Small intestine (tissue), 7 donors: ENCODE results near the gene ARHGAP15. TPM values are rescaled to one million over a fixed set of nuclear protein-coding genes. Genes with fewer than 3 reads are reported as not detected.

Source experiments
- DNase-seq, 2 donors: peaks; one replicate each; pipeline versions ENCODE4 v3.0.0 to v3.0.0-alpha.2; 2013
- FAIRE-seq: peaks from 2 replicates; lab custom pipeline; 2012; peaks lifted over from hg19 to GRCh38; lab: Jason Lieb, UNC
- H3K27ac ChIP-seq, 3 donors: one replicate each; pipeline ENCODE4 v1.5.1; 2013; ENCODE audit warnings: low read length in 2 of 3, mild to moderate bottlenecking in 2 of 3, control low read depth in 1 of 3, inconsistent platforms in 1 of 3, low read depth in 1 of 3, moderate library complexity in 1 of 3
- H3K27me3 ChIP-seq, 3 donors: one replicate each; pipeline ENCODE4 v1.6.1; 2013; ENCODE audit warnings: low read length in 3 of 3, inconsistent platforms in 1 of 3; ENCODE audit not compliant: control insufficient read depth in 3 of 3, insufficient read depth in 3 of 3
- H3K36me3 ChIP-seq, 3 donors: one replicate each; pipeline ENCODE4 v1.6.1; 2013; ENCODE audit warnings: low read length in 3 of 3, inconsistent platforms in 1 of 3, low read depth in 1 of 3, mild to moderate bottlenecking in 1 of 3, moderate library complexity in 1 of 3; ENCODE audit not compliant: control insufficient read depth in 3 of 3, insufficient read depth in 2 of 3
- H3K4me1 ChIP-seq, 3 donors: one replicate each; pipeline ENCODE4 v1.6.1; 2013; ENCODE audit warnings: low read length in 2 of 3, inconsistent platforms in 1 of 3, low read depth in 1 of 3, mild to moderate bottlenecking in 1 of 3, moderate library complexity in 1 of 3; ENCODE audit not compliant: control insufficient read depth in 3 of 3, insufficient read depth in 2 of 3
- H3K4me3 ChIP-seq, 3 donors: one replicate each; pipeline ENCODE4 v1.5.1; 2013; ENCODE audit warnings: low read length in 3 of 3, control low read depth in 1 of 3, inconsistent platforms in 1 of 3, low read depth in 1 of 3, mild to moderate bottlenecking in 1 of 3, moderate library complexity in 1 of 3
- H3K9me3 ChIP-seq, 2 donors: one replicate each; pipeline ENCODE4 v1.6.1; 2013; ENCODE audit warnings: low read depth in 1 of 2, low read length in 1 of 2; ENCODE audit not compliant: control insufficient read depth in 2 of 2, insufficient read depth in 1 of 2
- WGBS, 3 donors: extraction: QIAGEN DNeasy Blood & Tissue Kit; methylation state at CpG; one replicate each; pipeline ENCODE4 v1.1.7; 2013; 5-methylcytosine and 5-hydroxymethylcytosine counted together
- polyA plus RNA-seq, 4 donors: library from polyadenylated mRNA; stranded (reverse) in 3 of 4; unstranded in 1 of 4; fragments of 200-250 nt in 3 of 4; fragments of 120-200 nt in 1 of 4; gene quantifications; one replicate each; pipeline versions ENCODE4 v1.2.1 to v1.2.3, GENCODE V29; 2013
- donor health status: healthy with polysubstance abuse.
- donor health status: control.
- donor health status: control.
- donor health status: Bipolar disorder and iron deficiency.
- donor health status: healthy.

ARHGAP15 gene
- polyA plus RNA-seq, 4 donors: 0.67 to 18.2 (median 10.1) TPM

GRCh38 chr2:143779021-143779420 lies 649.8 kb downstream of the ARHGAP15 start:
- Histone ChIP-seq H3K36me3 (no peaks in the 10 kb centered on the region), H3K4me1 (no peaks in the 10 kb centered on the region), H3K27me3 (no peaks in the 10 kb centered on the region), H3K4me3 (no peak overlapping the region), H3K9me3 (no peaks in the 10 kb centered on the region), H3K27ac (no peak overlapping the region)
- WGBS, 3 donors: 86 to 90% (median 89%) methylated on average over 3 of the region's 3 CpGs
- FAIRE-seq: no peak
- no peak for DNase-seq

- H3K36me3 ChIP-seq: no peaks in the 10 kb centered on the region
- 65 to 76% (median 76%) methylated on average over 5 of the region's 5 CpGs for WGBS, 3 donors
- H3K4me1 ChIP-seq: no peaks in the 10 kb centered on the region
- FAIRE-seq (no peak), DNase-seq (no peak)
- H3K27me3 ChIP-seq: no peaks in the 10 kb centered on the region
- no peak overlapping the region for H3K27ac ChIP-seq
- H3K9me3 ChIP-seq: no peaks in the 10 kb centered on the region
- no peak overlapping the region for H3K4me3 ChIP-seq
Observed at GRCh38 chr2:143786026-143786765, 657.0 kb downstream of the ARHGAP15 start.

- DNase-seq (no peak), FAIRE-seq (no peak)
- H3K27me3 ChIP-seq: no peaks in the 10 kb centered on the region
- H3K4me1 ChIP-seq: no peaks in the 10 kb centered on the region
- H3K9me3 ChIP-seq: no peaks in the 10 kb centered on the region
- WGBS, 3 donors: 87 to 91% (median 88%) methylated on average over 2 of the region's 2 CpGs
- H3K36me3 ChIP-seq: no peaks in the 10 kb centered on the region
- no peak overlapping the region for H3K4me3 ChIP-seq
- H3K27ac ChIP-seq: no peak overlapping the region
Observed at GRCh38 chr2:143787674-143788073, 658.5 kb downstream of the ARHGAP15 start.

- Histone ChIP-seq H3K36me3 (no peaks in the 10 kb centered on the region), H3K9me3 (no peaks in the 10 kb centered on the region), H3K4me3 (no peak overlapping the region), H3K27ac (no peak overlapping the region), H3K4me1 (no peaks in the 10 kb centered on the region), H3K27me3 (no peaks in the 10 kb centered on the region)
- no peak for DNase-seq
- FAIRE-seq: no peak
- WGBS, 3 donors: 73 to 84% (median 80%) methylated on average over 4 of the region's 4 CpGs
Observed at GRCh38 chr2:143792602-143793001, 663.4 kb downstream of the ARHGAP15 start.

GRCh38 chr2:143793381-143793780 lies 664.2 kb downstream of the ARHGAP15 start:
- FAIRE-seq: no peak
- Histone ChIP-seq H3K36me3 (no peaks in the 10 kb centered on the region), H3K4me1 (no peaks in the 10 kb centered on the region), H3K27me3 (no peaks in the 10 kb centered on the region), H3K4me3 (no peak overlapping the region), H3K9me3 (no peaks in the 10 kb centered on the region), H3K27ac (no peak overlapping the region)
- DNase-seq: no peak
- WGBS, 3 donors: 89 to 93% (median 91%) methylated on average over 3 of the region's 3 CpGs

GRCh38 chr2:143796051-143796450 lies 666.8 kb downstream of the ARHGAP15 start:
- Histone ChIP-seq H3K27me3 (no peaks in the 10 kb centered on the region), H3K9me3 (no peaks in the 10 kb centered on the region), H3K4me3 (no peak overlapping the region), H3K27ac (no peak overlapping the region), H3K4me1 (peaks cover 0 to 2% (median 0%) of the 10 kb centered on the region in 3 donors), H3K36me3 (no peaks in the 10 kb centered on the region)
- no peak for DNase-seq
- WGBS, 3 donors: 83 to 94% (median 86%) methylated on average over 1 of the region's 1 CpG
- FAIRE-seq: no peak

- no peak overlapping the region for H3K4me3 ChIP-seq
- 84 to 93% (median 86%) methylated on average over 1 of the region's 1 CpG for WGBS, 3 donors
- DNase-seq: no peak
- H3K36me3 ChIP-seq: no peaks in the 10 kb centered on the region
- FAIRE-seq: no peak
- H3K4me1 ChIP-seq: peaks cover 0 to 10% (median 0%) of the 10 kb centered on the region in 3 donors
- H3K9me3 ChIP-seq: no peaks in the 10 kb centered on the region
- H3K27ac ChIP-seq: no peak overlapping the region
- no peaks in the 10 kb centered on the region for H3K27me3 ChIP-seq
Observed at GRCh38 chr2:143801561-143801960, 672.3 kb downstream of the ARHGAP15 start.

- WGBS, 3 donors: 25 to 44% (median 34%) methylated on average over 4 of the region's 4 CpGs
- Histone ChIP-seq H3K27ac (no peak overlapping the region), H3K9me3 (no peaks in the 10 kb centered on the region), H3K27me3 (no peaks in the 10 kb centered on the region), H3K4me3 (no peak overlapping the region), H3K36me3 (no peaks in the 10 kb centered on the region), H3K4me1 (peaks cover 0 to 10% (median 0%) of the 10 kb centered on the region in 3 donors)
- DNase-seq (peak in 1 of 2 donors; percentile 13), FAIRE-seq (no peak)
Observed at GRCh38 chr2:143802242-143802641, 673.0 kb downstream of the ARHGAP15 start.
